GM12878 (cell line): ENCODE results near the gene RPS6KA2. TPM values are rescaled to one million over a fixed set of nuclear protein-coding genes. Genes with fewer than 3 reads are reported as not detected.

ENCODE experiments used
- ATAC-seq: fragments of 200-7000 bp; cut with Tn5 transposase; 3 replicates; pipeline ENCODE4 v1.9.1; 2020; ENCODE audit warnings: mild to moderate bottlenecking, moderate library complexity
- BruUV-seq: library from RNA; stranded (reverse); fragments of 400-500 nt; replicated peaks from 2 replicates; lab custom pipeline; 2021; lab: Mats Ljungman, UMichigan
- CTCF ChIA-PET: fragments of 300-600 bp; sonication (Branson Sonifier 250); formaldehyde crosslinking; extraction: SDS; loops from one replicate; lab custom pipeline; 2021; ENCODE audit warnings: inconsistent platforms; lab: Yijun Ruan, JAX
- POLR2A ChIA-PET: fragments of 350-600 bp; formaldehyde crosslinking; extraction: SDS; loops from one replicate; lab custom pipeline; 2021; ENCODE audit warnings: inconsistent platforms; lab: Charles Lee
- RAD21 ChIA-PET: fragments of 300-600 bp; sonication (Branson Sonifier 250); formaldehyde crosslinking; loops from one replicate; lab custom pipeline; 2023; ENCODE audit warnings: antibody characterized with exemption; ENCODE audit not compliant: unreplicated experiment; lab: Charles Lee
- SMC1A ChIA-PET: fragments of 300-600 bp; sonication (Branson Sonifier 250); formaldehyde crosslinking; loops from one replicate; lab custom pipeline; 2023; ENCODE audit not compliant: unreplicated experiment, uncharacterized antibody; lab: Charles Lee
- DNase-seq: peaks from one replicate; pipeline ENCODE4 v3.0.0-alpha.2; 2011; ENCODE audit warnings: low read depth, low spot score
- FAIRE-seq: peaks from 3 replicates; lab custom pipeline; 2011; peaks lifted over from hg19 to GRCh38; lab: Jason Lieb, UNC
- H2AFZ ChIP-seq: 2 replicates; pipeline ENCODE4 v1.6.0; 2011; ENCODE audit warnings: low read depth, low read length, control low read depth; ENCODE audit not compliant: control insufficient read depth
- H3K27ac ChIP-seq: 2 replicates; pipeline ENCODE4 v1.5.1; 2011; ENCODE audit warnings: control low read depth; ENCODE audit not compliant: control insufficient read depth, insufficient read depth
- H3K27me3 ChIP-seq, 2 experiments: replicated peaks in 1 of 2; 2 replicates each; pipeline versions ENCODE4 v1.6.0 to v1.6.1; 2011; ENCODE audit warnings: low read length in 1 of 2; ENCODE audit not compliant: control insufficient read depth in 2 of 2, insufficient read depth in 2 of 2
- H3K36me3 ChIP-seq, 2 experiments: 2 replicates each; pipeline ENCODE4 v1.5.1; 2011; ENCODE audit warnings: low read length in 1 of 2; ENCODE audit not compliant: control insufficient read depth in 2 of 2, insufficient read depth in 2 of 2
- H3K4me1 ChIP-seq: 2 replicates; pipeline ENCODE4 v1.6.1; 2011; ENCODE audit warnings: mild to moderate bottlenecking, low read length, moderate library complexity, mixed read lengths; ENCODE audit not compliant: control insufficient read depth, insufficient read depth
- H3K4me2 ChIP-seq: 2 replicates; pipeline ENCODE4 v1.6.0; 2011; ENCODE audit warnings: control low read depth; ENCODE audit not compliant: control insufficient read depth, insufficient read depth
- H3K4me3 ChIP-seq: fragments of 200-600 bp; sonication (generic); 2 replicates; pipeline ENCODE4 v1.5.1; 2016
- H3K79me2 ChIP-seq: 2 replicates; pipeline ENCODE4 v1.6.0; 2011; ENCODE audit warnings: low read length; ENCODE audit not compliant: control insufficient read depth, insufficient read depth
- H3K9ac ChIP-seq: 2 replicates; pipeline ENCODE4 v1.8.0; 2011; ENCODE audit warnings: low read length, control low read depth, mixed read lengths; ENCODE audit not compliant: control insufficient read depth, insufficient read depth
- H3K9me3 ChIP-seq: replicated peaks from 3 replicates; pipeline ENCODE4 v1.5.1; 2011; ENCODE audit warnings: mild to moderate bottlenecking, low read length; ENCODE audit not compliant: control insufficient read depth, insufficient read depth
- H4K20me1 ChIP-seq: 2 replicates; pipeline ENCODE4 v1.6.0; 2011; ENCODE audit not compliant: control insufficient read depth, insufficient read depth
- BACH1 ChIP-seq: fragments of 450-650 bp; IDR thresholded peaks from 2 replicates; pipeline ENCODE4 v1.6.1; 2017; ENCODE audit warnings: mild to moderate bottlenecking, borderline replicate concordance
- EZH2 ChIP-seq: IDR thresholded peaks from 2 replicates; pipeline ENCODE4 v1.6.1; 2012; ENCODE audit warnings: low read depth, mild to moderate bottlenecking, control low read depth, inconsistent platforms, low read length, borderline replicate concordance; ENCODE audit not compliant: control insufficient read depth
- FOXM1 ChIP-seq: IDR thresholded peaks from 2 replicates; pipeline ENCODE4 v1.6.1; 2012; ENCODE audit warnings: low read depth, mild to moderate bottlenecking, inconsistent platforms, low read length, moderate library complexity
- LARP7 ChIP-seq: fragments of 450-650 bp; IDR thresholded peaks from 2 replicates; pipeline ENCODE4 v1.6.1; 2017; ENCODE audit warnings: mild to moderate bottlenecking
- MYB ChIP-seq: fragments of 150-350 bp; IDR thresholded peaks from 2 replicates; pipeline ENCODE4 v1.6.1; 2014; ENCODE audit warnings: mild to moderate bottlenecking, low read depth, low read length, borderline replicate concordance
- NFYA ChIP-seq: IDR thresholded peaks from 2 replicates; pipeline ENCODE4 v1.6.1; 2011; ENCODE audit warnings: low read depth, mild to moderate bottlenecking, low read length, improper control_type of control experiment, borderline replicate concordance
- NRF1 ChIP-seq: conservative IDR thresholded peaks from 2 replicates; pipeline ENCODE4 v1.6.1; 2011; ENCODE audit warnings: mild to moderate bottlenecking, low read depth, low read length, improper control_type of control experiment
- PML ChIP-seq: IDR thresholded peaks from 2 replicates; pipeline ENCODE4 v1.6.1; 2012; ENCODE audit warnings: low read length, inconsistent platforms
- SMARCA5 ChIP-seq: fragments of 450-650 bp; IDR thresholded peaks from 2 replicates; pipeline ENCODE4 v1.6.1; 2017; ENCODE audit warnings: mild to moderate bottlenecking
- WGBS: methylation state at CpG from one replicate; pipeline ENCODE4 v1.1.6; 2016; ENCODE audit warnings: low lambda C conversion rate; ENCODE audit not compliant: insufficient replicate concordance, insufficient coverage; ENCODE audit errors: missing lambda C conversion rate; 5-methylcytosine and 5-hydroxymethylcytosine counted together
- in situ Hi-C: fragments of 300-500 bp; cut with MboI; formaldehyde crosslinking; loops from 9 replicates; pipeline ENCODE4 v1.14.3; 2018; ENCODE audit warnings: mixed read lengths
- intact Hi-C: fragments of 100-400 bp; cut with micrococcal nuclease; formaldehyde crosslinking; loops from one replicate; pipeline ENCODE4 v1.14.2; 2022; ENCODE audit not compliant: unreplicated experiment
- polyA plus RNA-seq, 11 experiments: library from polyadenylated mRNA; depleted of rRNA in 4 of 11; unstranded in 6 of 11; stranded (reverse) in 5 of 11; fragments of >200 nt; fragmentation: Nextera tagmentation in 4 of 11; fragmentation: Illumina TruSeq in 1 of 11; extraction: Ambion mirVana in 4 of 11; extraction: Trizol in 1 of 11; gene quantifications; 1 replicate in 1 of 11; 2 replicates in 10 of 11; pipeline versions ENCODE4 v1.2.1 to v1.2.3, GENCODE V29; 2011 to 2016; ENCODE audit warnings: inconsistent platforms in 2 of 11, missing spikeins in 2 of 11, low read depth in 1 of 11
- total RNA-seq, 4 experiments: library from RNA; depleted of rRNA in 3 of 4; stranded (reverse); fragments of >200 nt in 3 of 4; fragmentation: Illumina TruSeq in 1 of 4; extraction: Trizol in 1 of 4; gene quantifications; 2 replicates each; pipeline versions ENCODE4 v1.2.1 to v1.2.3, GENCODE V29; 2013 to 2021
- TF ChIP-seq, protein P1 (sequence below): fragments of 450-650 bp; IDR thresholded peaks from 2 replicates; pipeline ENCODE4 v1.6.1; 2017; ENCODE audit warnings: low read depth, mild to moderate bottlenecking, moderate library complexity
- TF ChIP-seq, protein P2 (sequence below): IDR thresholded peaks from 2 replicates; pipeline ENCODE4 v1.6.1; 2012; ENCODE audit warnings: improper control_type of control experiment, low read depth, low read length; ENCODE audit not compliant: insufficient replicate concordance
- TF ChIP-seq, protein P3 (sequence below): fragments of 450-650 bp; IDR thresholded peaks from 2 replicates; pipeline ENCODE4 v1.6.1; 2017; ENCODE audit warnings: mild to moderate bottlenecking, moderate library complexity

RPS6KA2 gene
- total and polyA plus RNA-seq, 10 of the 15 experiments (the other 5 are each of a cell fraction or from before 2014, with no cell fraction given), result 0.02 to 1.0 (median 0.22) TPM; not detected in 1

DNA sequence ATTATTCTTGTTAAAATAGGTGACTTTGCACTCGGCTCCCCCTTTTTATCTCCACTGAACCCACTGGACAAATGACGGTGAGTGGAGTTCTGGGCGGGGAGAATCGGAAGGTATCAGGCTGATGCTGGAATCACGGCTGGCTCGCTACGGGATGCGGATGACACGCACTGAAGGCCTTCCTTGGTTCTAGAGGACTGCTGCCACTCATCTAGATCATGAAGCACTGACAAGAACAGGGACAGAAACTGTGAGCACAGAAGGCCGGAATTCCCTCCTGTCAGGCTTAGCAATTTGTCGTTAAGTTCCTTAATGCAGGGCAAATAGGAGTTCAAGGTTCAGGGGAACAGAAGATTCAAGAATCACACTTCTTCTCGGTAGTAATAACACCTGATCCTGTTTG is 154.4 kb downstream of the RPS6KA2 start:
- H3K27me3 ChIP-seq, result no peaks in the 10 kb centered on the region; a peak in 1 of 4 replicates
- H2AFZ ChIP-seq, result no peak overlapping the region
- WGBS, result 62% methylated on average over 12 of the region's 12 CpGs
- ATAC-seq (no peak), FAIRE-seq (no peak), DNase-seq (no peak)
- no peaks in the 10 kb centered on the region for H3K79me2 ChIP-seq
- ChIA-PET SMC1A (no interaction called here), CTCF (no interaction called here), POLR2A (no interaction called here), RAD21 (no interaction called here)
- H3K36me3 ChIP-seq, result no peaks in the 10 kb centered on the region
- H3K4me1 ChIP-seq, result no peaks in the 10 kb centered on the region
- H3K4me2 ChIP-seq, result no peak overlapping the region
- in situ Hi-C loops, result no loop called here
- BruUV-seq, result no TSS peak
- H3K9ac ChIP-seq, result no peak overlapping the region
- H4K20me1 ChIP-seq, result no peaks in the 10 kb centered on the region
- H3K27ac ChIP-seq, result no peak overlapping the region
- H3K4me3 ChIP-seq, result no peak overlapping the region
- H3K9me3 ChIP-seq, result no peaks in the 10 kb centered on the region
- intact Hi-C loops, result no loop called here
- TF ChIP-seq SMARCA5 (no peak), LARP7 (no peak), NRF1 (no peak), PML (no peak), EZH2 (no peak), BACH1 (no peak), NFYA (no peak), MYB (no peak), FOXM1 (no peak)
- TF ChIP-seq, protein P1, sequence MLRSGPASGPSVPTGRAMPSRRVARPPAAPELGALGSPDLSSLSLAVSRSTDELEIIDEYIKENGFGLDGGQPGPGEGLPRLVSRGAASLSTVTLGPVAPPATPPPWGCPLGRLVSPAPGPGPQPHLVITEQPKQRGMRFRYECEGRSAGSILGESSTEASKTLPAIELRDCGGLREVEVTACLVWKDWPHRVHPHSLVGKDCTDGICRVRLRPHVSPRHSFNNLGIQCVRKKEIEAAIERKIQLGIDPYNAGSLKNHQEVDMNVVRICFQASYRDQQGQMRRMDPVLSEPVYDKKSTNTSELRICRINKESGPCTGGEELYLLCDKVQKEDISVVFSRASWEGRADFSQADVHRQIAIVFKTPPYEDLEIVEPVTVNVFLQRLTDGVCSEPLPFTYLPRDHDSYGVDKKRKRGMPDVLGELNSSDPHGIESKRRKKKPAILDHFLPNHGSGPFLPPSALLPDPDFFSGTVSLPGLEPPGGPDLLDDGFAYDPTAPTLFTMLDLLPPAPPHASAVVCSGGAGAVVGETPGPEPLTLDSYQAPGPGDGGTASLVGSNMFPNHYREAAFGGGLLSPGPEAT, result no peak
- TF ChIP-seq, protein P2, sequence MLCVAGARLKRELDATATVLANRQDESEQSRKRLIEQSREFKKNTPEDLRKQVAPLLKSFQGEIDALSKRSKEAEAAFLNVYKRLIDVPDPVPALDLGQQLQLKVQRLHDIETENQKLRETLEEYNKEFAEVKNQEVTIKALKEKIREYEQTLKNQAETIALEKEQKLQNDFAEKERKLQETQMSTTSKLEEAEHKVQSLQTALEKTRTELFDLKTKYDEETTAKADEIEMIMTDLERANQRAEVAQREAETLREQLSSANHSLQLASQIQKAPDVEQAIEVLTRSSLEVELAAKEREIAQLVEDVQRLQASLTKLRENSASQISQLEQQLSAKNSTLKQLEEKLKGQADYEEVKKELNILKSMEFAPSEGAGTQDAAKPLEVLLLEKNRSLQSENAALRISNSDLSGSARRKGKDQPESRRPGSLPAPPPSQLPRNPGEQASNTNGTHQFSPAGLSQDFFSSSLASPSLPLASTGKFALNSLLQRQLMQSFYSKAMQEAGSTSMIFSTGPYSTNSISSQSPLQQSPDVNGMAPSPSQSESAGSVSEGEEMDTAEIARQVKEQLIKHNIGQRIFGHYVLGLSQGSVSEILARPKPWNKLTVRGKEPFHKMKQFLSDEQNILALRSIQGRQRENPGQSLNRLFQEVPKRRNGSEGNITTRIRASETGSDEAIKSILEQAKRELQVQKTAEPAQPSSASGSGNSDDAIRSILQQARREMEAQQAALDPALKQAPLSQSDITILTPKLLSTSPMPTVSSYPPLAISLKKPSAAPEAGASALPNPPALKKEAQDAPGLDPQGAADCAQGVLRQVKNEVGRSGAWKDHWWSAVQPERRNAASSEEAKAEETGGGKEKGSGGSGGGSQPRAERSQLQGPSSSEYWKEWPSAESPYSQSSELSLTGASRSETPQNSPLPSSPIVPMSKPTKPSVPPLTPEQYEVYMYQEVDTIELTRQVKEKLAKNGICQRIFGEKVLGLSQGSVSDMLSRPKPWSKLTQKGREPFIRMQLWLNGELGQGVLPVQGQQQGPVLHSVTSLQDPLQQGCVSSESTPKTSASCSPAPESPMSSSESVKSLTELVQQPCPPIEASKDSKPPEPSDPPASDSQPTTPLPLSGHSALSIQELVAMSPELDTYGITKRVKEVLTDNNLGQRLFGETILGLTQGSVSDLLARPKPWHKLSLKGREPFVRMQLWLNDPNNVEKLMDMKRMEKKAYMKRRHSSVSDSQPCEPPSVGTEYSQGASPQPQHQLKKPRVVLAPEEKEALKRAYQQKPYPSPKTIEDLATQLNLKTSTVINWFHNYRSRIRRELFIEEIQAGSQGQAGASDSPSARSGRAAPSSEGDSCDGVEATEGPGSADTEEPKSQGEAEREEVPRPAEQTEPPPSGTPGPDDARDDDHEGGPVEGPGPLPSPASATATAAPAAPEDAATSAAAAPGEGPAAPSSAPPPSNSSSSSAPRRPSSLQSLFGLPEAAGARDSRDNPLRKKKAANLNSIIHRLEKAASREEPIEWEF, result no peak
- TF ChIP-seq, protein P3, sequence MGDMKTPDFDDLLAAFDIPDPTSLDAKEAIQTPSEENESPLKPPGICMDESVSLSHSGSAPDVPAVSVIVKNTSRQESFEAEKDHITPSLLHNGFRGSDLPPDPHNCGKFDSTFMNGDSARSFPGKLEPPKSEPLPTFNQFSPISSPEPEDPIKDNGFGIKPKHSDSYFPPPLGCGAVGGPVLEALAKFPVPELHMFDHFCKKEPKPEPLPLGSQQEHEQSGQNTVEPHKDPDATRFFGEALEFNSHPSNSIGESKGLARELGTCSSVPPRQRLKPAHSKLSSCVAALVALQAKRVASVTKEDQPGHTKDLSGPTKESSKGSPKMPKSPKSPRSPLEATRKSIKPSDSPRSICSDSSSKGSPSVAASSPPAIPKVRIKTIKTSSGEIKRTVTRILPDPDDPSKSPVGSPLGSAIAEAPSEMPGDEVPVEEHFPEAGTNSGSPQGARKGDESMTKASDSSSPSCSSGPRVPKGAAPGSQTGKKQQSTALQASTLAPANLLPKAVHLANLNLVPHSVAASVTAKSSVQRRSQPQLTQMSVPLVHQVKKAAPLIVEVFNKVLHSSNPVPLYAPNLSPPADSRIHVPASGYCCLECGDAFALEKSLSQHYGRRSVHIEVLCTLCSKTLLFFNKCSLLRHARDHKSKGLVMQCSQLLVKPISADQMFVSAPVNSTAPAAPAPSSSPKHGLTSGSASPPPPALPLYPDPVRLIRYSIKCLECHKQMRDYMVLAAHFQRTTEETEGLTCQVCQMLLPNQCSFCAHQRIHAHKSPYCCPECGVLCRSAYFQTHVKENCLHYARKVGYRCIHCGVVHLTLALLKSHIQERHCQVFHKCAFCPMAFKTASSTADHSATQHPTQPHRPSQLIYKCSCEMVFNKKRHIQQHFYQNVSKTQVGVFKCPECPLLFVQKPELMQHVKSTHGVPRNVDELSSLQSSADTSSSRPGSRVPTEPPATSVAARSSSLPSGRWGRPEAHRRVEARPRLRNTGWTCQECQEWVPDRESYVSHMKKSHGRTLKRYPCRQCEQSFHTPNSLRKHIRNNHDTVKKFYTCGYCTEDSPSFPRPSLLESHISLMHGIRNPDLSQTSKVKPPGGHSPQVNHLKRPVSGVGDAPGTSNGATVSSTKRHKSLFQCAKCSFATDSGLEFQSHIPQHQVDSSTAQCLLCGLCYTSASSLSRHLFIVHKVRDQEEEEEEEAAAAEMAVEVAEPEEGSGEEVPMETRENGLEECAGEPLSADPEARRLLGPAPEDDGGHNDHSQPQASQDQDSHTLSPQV, result no peak
